ENCODE data around the gene ZNF436. TPM values are rescaled to one million over a fixed set of nuclear protein-coding genes. Genes with fewer than 3 reads are reported as not detected.

Gene ZNF436
- total RNA-seq, 1 donor from 2014 or later = 11.8 TPM

DNA sequence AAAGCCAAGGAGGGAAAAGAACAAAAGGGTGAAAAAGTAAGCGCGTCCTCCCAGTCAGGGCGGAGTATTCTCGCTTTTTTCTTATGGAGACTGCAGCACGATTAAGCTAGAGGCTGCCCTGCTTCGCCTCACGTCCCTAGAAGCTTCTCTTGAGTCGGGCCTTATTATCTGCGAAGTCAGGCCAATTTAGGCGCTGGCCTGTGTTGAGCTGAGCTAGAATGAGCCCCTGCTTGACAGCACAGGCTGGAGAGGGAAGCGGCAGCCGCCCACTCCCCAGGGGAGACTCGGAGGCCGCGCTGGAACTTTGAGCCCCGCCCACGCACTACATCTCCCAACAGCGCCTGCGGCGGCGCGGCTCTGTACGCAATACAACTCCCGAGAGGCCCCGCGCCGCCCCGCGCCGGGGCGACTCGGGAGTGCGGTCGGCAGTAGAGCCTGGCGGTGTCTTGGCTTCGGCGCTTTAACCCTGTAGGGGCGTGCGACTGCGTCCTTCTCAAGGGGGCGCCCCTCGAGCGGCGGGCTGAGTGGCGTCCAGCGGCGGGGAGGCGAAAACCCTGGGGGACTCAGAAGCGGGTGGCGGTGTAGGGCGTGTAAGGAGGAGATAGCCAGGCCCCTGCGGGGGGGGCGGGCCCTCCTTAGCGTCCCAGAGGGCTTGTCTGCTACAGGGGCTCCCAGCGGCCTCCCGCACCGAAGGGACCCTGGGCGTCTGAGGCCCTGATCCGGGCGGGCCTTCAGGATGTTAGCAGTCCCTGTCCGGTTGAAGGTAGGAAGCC lies 888 bp downstream of the ZNF436 start:
- H3K4me1 ChIP-seq = peaks cover 67% of the 10 kb centered on the region
- peaks cover 30% of the 10 kb centered on the region for H3K9me3 ChIP-seq (replicated peaks)
- H3K36me3 ChIP-seq = peaks cover 35% of the 10 kb centered on the region
- peak; percentile 92 for DNase-seq
- intact Hi-C loops (cut with micrococcal nuclease) = no loop called here
- H3K27me3 ChIP-seq (ENCODE audit: low read depth) = no peaks in the 10 kb centered on the region
- peak overlapping the region; percentile 88 for H3K4me3 ChIP-seq
- H3K27ac ChIP-seq (replicated peaks) = peak overlapping the region; percentile 99
- TF ChIP-seq, protein P1, sequence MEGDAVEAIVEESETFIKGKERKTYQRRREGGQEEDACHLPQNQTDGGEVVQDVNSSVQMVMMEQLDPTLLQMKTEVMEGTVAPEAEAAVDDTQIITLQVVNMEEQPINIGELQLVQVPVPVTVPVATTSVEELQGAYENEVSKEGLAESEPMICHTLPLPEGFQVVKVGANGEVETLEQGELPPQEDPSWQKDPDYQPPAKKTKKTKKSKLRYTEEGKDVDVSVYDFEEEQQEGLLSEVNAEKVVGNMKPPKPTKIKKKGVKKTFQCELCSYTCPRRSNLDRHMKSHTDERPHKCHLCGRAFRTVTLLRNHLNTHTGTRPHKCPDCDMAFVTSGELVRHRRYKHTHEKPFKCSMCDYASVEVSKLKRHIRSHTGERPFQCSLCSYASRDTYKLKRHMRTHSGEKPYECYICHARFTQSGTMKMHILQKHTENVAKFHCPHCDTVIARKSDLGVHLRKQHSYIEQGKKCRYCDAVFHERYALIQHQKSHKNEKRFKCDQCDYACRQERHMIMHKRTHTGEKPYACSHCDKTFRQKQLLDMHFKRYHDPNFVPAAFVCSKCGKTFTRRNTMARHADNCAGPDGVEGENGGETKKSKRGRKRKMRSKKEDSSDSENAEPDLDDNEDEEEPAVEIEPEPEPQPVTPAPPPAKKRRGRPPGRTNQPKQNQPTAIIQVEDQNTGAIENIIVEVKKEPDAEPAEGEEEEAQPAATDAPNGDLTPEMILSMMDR (IDR thresholded peaks at IDR 0.05; ENCODE audit: borderline replicate concordance) = peak; percentile 25

DNA sequence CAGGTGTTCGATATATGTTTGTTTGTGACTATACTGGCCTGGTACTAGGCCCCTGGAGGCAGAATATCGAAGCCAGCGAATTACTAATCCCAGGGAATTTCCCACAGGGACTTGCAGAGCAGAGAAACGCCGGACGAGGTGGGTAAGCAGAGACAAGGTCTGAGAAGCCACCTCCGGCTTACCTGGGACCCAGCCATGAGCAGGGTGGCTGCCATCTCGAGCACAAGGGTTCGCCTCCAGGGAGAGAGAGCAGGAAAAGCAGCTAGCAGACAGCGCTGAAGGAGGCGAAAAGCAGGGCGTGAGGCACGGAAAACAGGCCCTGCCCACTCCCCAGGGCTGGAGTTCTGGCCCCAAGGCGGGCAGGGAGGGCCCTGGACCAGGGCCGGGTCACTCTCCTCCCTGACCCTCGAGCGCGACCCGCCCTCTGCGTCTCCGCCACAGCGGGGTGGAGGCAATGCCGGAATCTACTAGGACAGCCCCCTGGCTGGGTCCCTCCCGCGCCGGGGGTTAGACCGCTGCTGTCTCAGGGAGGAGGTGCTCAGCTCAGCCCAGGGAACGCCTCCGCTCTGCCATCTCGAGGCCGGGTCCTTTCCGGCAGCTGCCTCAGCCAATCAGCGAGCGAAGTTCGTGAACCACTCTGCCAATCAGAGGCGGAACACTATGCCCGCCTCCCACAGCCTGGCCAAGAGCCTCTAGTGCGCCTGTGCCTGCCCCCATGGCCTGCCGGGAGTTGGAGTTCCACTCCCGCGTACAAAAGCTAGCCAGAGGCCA lies 1.7 kb downstream of the ZNF436 start:
- TF ChIP-seq, protein P1 (IDR thresholded peaks at IDR 0.05; ENCODE audit: borderline replicate concordance) = peak; percentile 27
- Histone ChIP-seq H3K27me3 (ENCODE audit: low read depth) (no peaks in the 10 kb centered on the region), H3K27ac (replicated peaks) (peak overlapping the region; percentile 99), H3K4me1 (peaks cover 64% of the 10 kb centered on the region), H3K9me3 (replicated peaks) (peaks cover 38% of the 10 kb centered on the region), H3K36me3 (peaks cover 42% of the 10 kb centered on the region), H3K4me3 (peak overlapping the region; percentile 88)
- peak; percentile 99 for DNase-seq
- intact Hi-C loops (cut with micrococcal nuclease) = no loop called here

- H3K27me3 ChIP-seq (ENCODE audit: low read depth) = no peaks in the 10 kb centered on the region
- H3K9me3 ChIP-seq (replicated peaks) = peaks cover 43% of the 10 kb centered on the region
- H3K4me3 ChIP-seq = peak overlapping the region; percentile 88
- peak overlapping the region; percentile 99 for H3K27ac ChIP-seq (replicated peaks)
- TF ChIP-seq, protein P1 (IDR thresholded peaks at IDR 0.05; ENCODE audit: borderline replicate concordance) = no peak
- peaks cover 48% of the 10 kb centered on the region for H3K36me3 ChIP-seq
- peaks cover 59% of the 10 kb centered on the region for H3K4me1 ChIP-seq
- intact Hi-C loops (cut with micrococcal nuclease) = no loop called here
- no peak for DNase-seq
Measured at GRCh38 chr1:23367451-23367790, 2.2 kb downstream of the ZNF436 start.

GRCh38 chr1:23366598-23366997 lies 3.0 kb downstream of the ZNF436 start:
- H3K27ac ChIP-seq (replicated peaks) = peak overlapping the region; percentile 99
- H3K36me3 ChIP-seq = peaks cover 56% of the 10 kb centered on the region
- peaks cover 51% of the 10 kb centered on the region for H3K9me3 ChIP-seq (replicated peaks)
- TF ChIP-seq, protein P1 (IDR thresholded peaks at IDR 0.05; ENCODE audit: borderline replicate concordance) = no peak
- intact Hi-C loops (cut with micrococcal nuclease) = no loop called here
- no peak for DNase-seq
- H3K4me3 ChIP-seq = peak overlapping the region; percentile 88
- no peaks in the 10 kb centered on the region for H3K27me3 ChIP-seq (ENCODE audit: low read depth)
- H3K4me1 ChIP-seq = peaks cover 51% of the 10 kb centered on the region

DNA sequence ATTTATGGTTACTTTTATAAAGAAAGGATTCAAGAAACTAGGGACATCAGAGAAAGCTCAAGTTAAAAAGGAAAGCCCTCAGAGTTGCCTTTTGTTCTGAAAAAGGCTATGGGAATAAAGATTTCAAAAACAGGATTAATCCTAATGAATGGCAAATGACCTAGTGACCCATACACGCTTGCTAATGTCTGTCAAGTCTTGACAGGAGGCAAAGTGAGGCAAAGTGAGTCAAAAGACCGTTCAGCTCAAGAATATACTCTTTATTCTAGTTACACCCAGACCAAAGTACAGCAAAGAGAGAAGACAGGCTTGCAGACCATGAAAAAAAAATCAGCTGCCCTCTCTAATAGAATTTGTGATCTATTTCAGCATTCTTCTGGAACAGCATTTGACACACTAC lies 3.5 kb downstream of the ZNF436 start:
- Histone ChIP-seq H3K27me3 (ENCODE audit: low read depth) (no peaks in the 10 kb centered on the region), H3K27ac (replicated peaks) (no peak overlapping the region), H3K4me3 (peak overlapping the region; percentile 88), H3K36me3 (peaks cover 61% of the 10 kb centered on the region), H3K9me3 (replicated peaks) (peaks cover 56% of the 10 kb centered on the region), H3K4me1 (peaks cover 46% of the 10 kb centered on the region)
- TF ChIP-seq, protein P1 (IDR thresholded peaks at IDR 0.05; ENCODE audit: borderline replicate concordance) = no peak
- DNase-seq = no peak
- intact Hi-C loops (cut with micrococcal nuclease) = no loop called here
